Measurements from ENCODE around the gene SNHG17.
"Not testable (repeated sequence)": the region's sequence is repeated elsewhere in the genome, so short reads cannot be mapped to it uniquely, and the experiment has no call there.

SNHG17 gene

GRCh38 chr20:38434770-38435554 is at the start of gene SNHG17:
SNHG17 (minus strand) TSS chr20:38435328.
- peak; percentile 91 for DNase-seq (ENCODE audit: low spot score)

GRCh38 chr20:38479596-38479995 is 44.5 kb upstream of the SNHG17 start:
- DNase-seq (ENCODE audit: low spot score) = no peak

- no peak for DNase-seq (ENCODE audit: low spot score)
Observed at GRCh38 chr20:38477747-38478146, 42.6 kb upstream of the SNHG17 start.

- DNase-seq (ENCODE audit: low spot score) = peak; percentile 32
Observed at GRCh38 chr20:38473367-38473795, 38.3 kb upstream of the SNHG17 start.

GRCh38 chr20:38472513-38473366 is 37.6 kb upstream of the SNHG17 start, which contains the start of gene RALGAPB:
RALGAPB (plus strand) TSS chr20:38472843; CDS start chr20:38488433, 15,590 bp downstream.
- peak; percentile 99 for DNase-seq (ENCODE audit: low spot score)

- DNase-seq (ENCODE audit: low spot score) = peak; percentile 29
Observed at GRCh38 chr20:38471987-38472512, 36.9 kb upstream of the SNHG17 start.

- DNase-seq (ENCODE audit: low spot score) = no peak
Observed at GRCh38 chr20:38471245-38471644, 36.1 kb upstream of the SNHG17 start.

- no peak for DNase-seq (ENCODE audit: low spot score)
Observed at GRCh38 chr20:38466983-38467382, 31.9 kb upstream of the SNHG17 start.

- peak; percentile 95 for DNase-seq (ENCODE audit: low spot score)
Observed at GRCh38 chr20:38466171-38466570, 31.0 kb upstream of the SNHG17 start.

GRCh38 chr20:38461569-38461968 is 26.4 kb upstream of the SNHG17 start:
- not testable (repeated sequence) for DNase-seq (ENCODE audit: low spot score)

- DNase-seq (ENCODE audit: low spot score) = not testable (repeated sequence)
Observed at GRCh38 chr20:38461167-38461566, 26.0 kb upstream of the SNHG17 start.

GRCh38 chr20:38460631-38461030 is 25.5 kb upstream of the SNHG17 start:
- not testable (repeated sequence) for DNase-seq (ENCODE audit: low spot score)

- DNase-seq (ENCODE audit: low spot score) = peak; percentile 33
Observed at GRCh38 chr20:38460040-38460623, 25.0 kb upstream of the SNHG17 start.

GRCh38 chr20:38458314-38458713 is 23.2 kb upstream of the SNHG17 start:
- DNase-seq (ENCODE audit: low spot score) = no peak

- DNase-seq (ENCODE audit: low spot score) = no peak
Observed at GRCh38 chr20:38454556-38455473, 19.7 kb upstream of the SNHG17 start.

- no peak for DNase-seq (ENCODE audit: low spot score)
Observed at GRCh38 chr20:38453941-38454340, 18.8 kb upstream of the SNHG17 start.

GRCh38 chr20:38452880-38453624 is 17.9 kb upstream of the SNHG17 start:
- DNase-seq (ENCODE audit: low spot score) = no peak

GRCh38 chr20:38450412-38450975 is 15.4 kb upstream of the SNHG17 start:
- no peak for DNase-seq (ENCODE audit: low spot score)

- DNase-seq (ENCODE audit: low spot score) = no peak
Observed at GRCh38 chr20:38449046-38449445, 13.9 kb upstream of the SNHG17 start.
